Spleen (tissue), 7 donors: ENCODE data around the gene UACA.

Experiments
- POLR2A ChIP-seq, 3 donors: fragments of 450-650 bp; IDR thresholded peaks; one replicate each; pipeline ENCODE4 v1.5.1; 2017; ENCODE audit warnings: antibody characterized with exemption in 3 of 3, mild to moderate bottlenecking in 1 of 3
- POLR2AphosphoS5 ChIP-seq, 3 donors: sonication (generic); formaldehyde crosslinking; IDR thresholded peaks; one replicate each; pipeline ENCODE4 v1.5.1; 2017; ENCODE audit warnings: antibody characterized with exemption in 3 of 3
- TF ChIP-seq, protein P1 (sequence below), 11 experiments: fragments of 200-600 bp in 7 of 11; fragments of 450-650 bp in 4 of 11; sonication (generic) in 4 of 11; IDR thresholded peaks in 8 of 11; conservative IDR thresholded peaks in 3 of 11; 1 replicate in 7 of 11; 2 replicates in 4 of 11; pipeline versions ENCODE4 v1.4.0 to v1.8.0; 2016 to 2021; ENCODE audit warnings: antibody characterized with exemption in 11 of 11, inconsistent platforms in 4 of 11, mild to moderate bottlenecking in 1 of 11
- donor health status: DM: no; HTN: no; CAD: no; lungs with moderate emphysema.
- donor health status: DM: no; HTN: no; CAD: no.
- donor health status: DM: no; HTN: no; CAD: no.

DNA sequence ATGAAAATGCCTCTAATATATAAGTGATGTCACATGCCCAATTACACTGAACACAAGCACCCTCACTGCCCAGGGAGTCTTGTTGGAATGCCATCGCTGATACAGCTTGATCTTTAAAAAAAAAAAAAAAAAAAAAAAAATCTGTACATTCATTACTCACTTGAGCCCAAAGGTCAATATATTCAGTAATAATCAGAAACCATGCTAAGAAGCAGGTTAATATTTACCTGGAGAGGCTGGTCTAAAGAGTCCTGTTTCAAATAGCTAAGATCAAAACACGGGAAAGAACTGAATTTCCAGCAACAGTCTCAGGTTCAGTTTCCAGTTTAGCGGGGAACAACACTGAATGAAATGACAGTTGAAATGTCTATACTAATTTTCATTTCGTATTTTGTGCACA is 109.9 kb downstream of the UACA start:
- TF ChIP-seq, protein P1, sequence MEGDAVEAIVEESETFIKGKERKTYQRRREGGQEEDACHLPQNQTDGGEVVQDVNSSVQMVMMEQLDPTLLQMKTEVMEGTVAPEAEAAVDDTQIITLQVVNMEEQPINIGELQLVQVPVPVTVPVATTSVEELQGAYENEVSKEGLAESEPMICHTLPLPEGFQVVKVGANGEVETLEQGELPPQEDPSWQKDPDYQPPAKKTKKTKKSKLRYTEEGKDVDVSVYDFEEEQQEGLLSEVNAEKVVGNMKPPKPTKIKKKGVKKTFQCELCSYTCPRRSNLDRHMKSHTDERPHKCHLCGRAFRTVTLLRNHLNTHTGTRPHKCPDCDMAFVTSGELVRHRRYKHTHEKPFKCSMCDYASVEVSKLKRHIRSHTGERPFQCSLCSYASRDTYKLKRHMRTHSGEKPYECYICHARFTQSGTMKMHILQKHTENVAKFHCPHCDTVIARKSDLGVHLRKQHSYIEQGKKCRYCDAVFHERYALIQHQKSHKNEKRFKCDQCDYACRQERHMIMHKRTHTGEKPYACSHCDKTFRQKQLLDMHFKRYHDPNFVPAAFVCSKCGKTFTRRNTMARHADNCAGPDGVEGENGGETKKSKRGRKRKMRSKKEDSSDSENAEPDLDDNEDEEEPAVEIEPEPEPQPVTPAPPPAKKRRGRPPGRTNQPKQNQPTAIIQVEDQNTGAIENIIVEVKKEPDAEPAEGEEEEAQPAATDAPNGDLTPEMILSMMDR (IDR thresholded peaks at IDR 0.05 in 8 of 11, conservative IDR thresholded peaks at IDR 0.05 in 3 of 11): no peak
- TF ChIP-seq POLR2A (IDR thresholded peaks at IDR 0.05): no peak
- TF ChIP-seq POLR2AphosphoS5 (IDR thresholded peaks at IDR 0.05): no peak
